Muscle layer of colon (tissue), 2 donors: ENCODE results near the gene DISC1.

ENCODE experiments used
- H3K27ac ChIP-seq: one replicate; pipeline ENCODE4 v1.7.0; 2013; ENCODE audit warnings: low read depth, mild to moderate bottlenecking, low read length, moderate library complexity
- H3K27me3 ChIP-seq, 2 donors: one replicate each; pipeline ENCODE4 v1.7.0; 2013; ENCODE audit warnings: low read length in 2 of 2, mild to moderate bottlenecking in 2 of 2; ENCODE audit not compliant: insufficient read depth in 2 of 2, control insufficient read depth in 1 of 2
- H3K36me3 ChIP-seq: one replicate; pipeline ENCODE4 v1.7.0; 2013; ENCODE audit warnings: mild to moderate bottlenecking, low read length; ENCODE audit not compliant: insufficient read depth
- H3K4me1 ChIP-seq: one replicate; pipeline ENCODE4 v1.7.0; 2013; ENCODE audit warnings: mild to moderate bottlenecking, low read length; ENCODE audit not compliant: insufficient read depth
- H3K4me3 ChIP-seq, 2 donors: one replicate each; pipeline ENCODE4 v1.7.0; 2013; ENCODE audit warnings: low read length in 2 of 2, low read depth in 1 of 2, mild to moderate bottlenecking in 1 of 2, moderate library complexity in 1 of 2
- H3K9ac ChIP-seq: one replicate; pipeline ENCODE4 v1.7.0; 2013; ENCODE audit warnings: low read length
- H3K9me3 ChIP-seq: one replicate; pipeline ENCODE4 v1.7.0; 2013; ENCODE audit warnings: mild to moderate bottlenecking, low read length
- donor health status: abdominal sarcoma.
- donor health status: Adenocarcinoma of cecum.

DISC1 gene

DNA sequence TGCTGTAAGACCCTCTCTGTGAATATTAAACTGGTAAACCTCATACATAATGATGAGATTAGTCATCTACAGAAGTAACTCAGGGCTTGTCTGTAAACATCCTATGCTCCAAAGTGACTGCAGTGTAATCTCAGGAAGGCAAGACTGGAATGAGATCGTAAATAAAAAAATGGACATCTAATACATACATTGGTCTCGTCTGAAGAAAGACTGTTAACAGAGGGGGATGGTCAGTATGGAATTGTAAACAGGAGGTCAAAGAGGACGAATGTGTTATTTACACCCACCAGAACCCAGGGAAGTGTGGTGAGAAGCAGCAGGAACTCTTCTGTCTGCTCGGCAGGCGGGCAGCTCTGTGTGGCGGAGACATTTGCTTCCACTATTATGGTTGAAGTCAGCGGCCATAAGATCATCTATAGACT is 51.4 kb downstream of the DISC1 start:
- no peak overlapping the region for H3K4me3 ChIP-seq
- no peaks in the 10 kb centered on the region for H3K4me1 ChIP-seq
- no peaks in the 10 kb centered on the region for H3K27me3 ChIP-seq
- H3K36me3 ChIP-seq, result no peaks in the 10 kb centered on the region
- H3K9me3 ChIP-seq, result no peaks in the 10 kb centered on the region
- H3K27ac ChIP-seq, result no peak overlapping the region
- H3K9ac ChIP-seq, result no peak overlapping the region

DNA sequence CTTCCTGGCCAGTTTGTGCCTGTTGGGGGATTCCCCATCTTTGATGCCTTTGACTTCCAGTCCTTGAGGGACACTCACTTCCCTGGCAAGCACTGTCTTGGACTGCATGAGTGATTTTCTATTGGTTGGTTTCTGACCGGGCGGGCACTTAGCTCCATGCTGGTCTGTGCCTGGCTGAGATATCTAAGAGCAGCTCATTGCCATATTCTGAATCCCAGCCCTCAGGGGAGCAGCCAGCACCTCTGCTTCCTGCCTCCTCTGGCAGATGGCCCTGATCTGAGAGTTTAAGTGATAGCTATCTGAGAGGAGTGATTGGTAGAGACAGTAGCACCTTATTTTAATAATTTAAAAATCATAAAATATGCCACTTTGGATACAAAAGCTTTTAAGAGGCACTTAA is 52.5 kb downstream of the DISC1 start:
- Histone ChIP-seq H3K36me3 (no peaks in the 10 kb centered on the region), H3K27me3 (no peaks in the 10 kb centered on the region), H3K9me3 (no peaks in the 10 kb centered on the region), H3K9ac (no peak overlapping the region), H3K4me1 (no peaks in the 10 kb centered on the region), H3K27ac (no peak overlapping the region), H3K4me3 (no peak overlapping the region)

DNA sequence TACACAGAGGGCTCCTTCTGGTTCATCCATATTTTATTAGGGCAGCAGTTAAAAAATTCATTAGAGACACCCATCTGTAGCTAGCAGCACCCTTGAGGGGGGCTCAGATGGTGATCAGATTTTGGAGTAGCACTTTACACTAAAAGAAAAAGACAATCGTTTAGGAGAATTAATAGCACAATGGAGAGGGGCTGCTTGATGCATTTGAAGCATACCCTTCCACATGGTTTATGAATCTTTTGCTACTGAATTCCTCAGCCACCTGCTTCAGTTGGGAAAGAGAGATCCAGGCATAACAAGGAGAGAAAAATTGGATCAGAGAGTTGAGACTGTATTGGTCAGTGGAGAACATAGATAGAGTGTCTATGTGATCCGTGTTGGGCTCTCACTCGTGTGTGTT is 54.4 kb downstream of the DISC1 start:
- H3K4me1 ChIP-seq, result no peaks in the 10 kb centered on the region
- H3K9ac ChIP-seq, result no peak overlapping the region
- H3K9me3 ChIP-seq, result no peaks in the 10 kb centered on the region
- H3K36me3 ChIP-seq, result no peaks in the 10 kb centered on the region
- H3K27ac ChIP-seq, result no peak overlapping the region
- H3K4me3 ChIP-seq, result no peak overlapping the region
- no peaks in the 10 kb centered on the region for H3K27me3 ChIP-seq

DNA sequence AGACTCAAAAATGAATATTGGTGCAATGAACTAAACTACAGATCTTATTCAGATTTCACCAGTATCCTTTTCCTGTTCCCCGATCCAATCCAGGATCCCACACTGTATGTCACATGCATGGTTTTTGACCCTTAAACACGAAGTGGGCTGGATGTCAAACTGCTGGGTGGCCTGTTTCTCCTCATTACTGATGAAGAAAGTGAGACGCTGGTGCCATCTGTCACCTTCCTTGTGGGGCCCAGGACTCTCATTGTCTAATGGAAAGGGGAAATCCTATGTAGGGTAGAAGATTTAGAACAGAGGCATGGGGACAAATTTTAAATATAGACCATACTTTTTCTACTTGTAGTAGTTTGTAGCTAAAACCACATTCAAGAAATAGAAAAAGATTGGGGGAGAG is 56.2 kb downstream of the DISC1 start:
- no peaks in the 10 kb centered on the region for H3K4me1 ChIP-seq
- H3K9me3 ChIP-seq, result no peaks in the 10 kb centered on the region
- no peaks in the 10 kb centered on the region for H3K36me3 ChIP-seq
- H3K27ac ChIP-seq, result no peak overlapping the region
- H3K4me3 ChIP-seq, result no peak overlapping the region
- no peaks in the 10 kb centered on the region for H3K27me3 ChIP-seq
- H3K9ac ChIP-seq, result no peak overlapping the region

DNA sequence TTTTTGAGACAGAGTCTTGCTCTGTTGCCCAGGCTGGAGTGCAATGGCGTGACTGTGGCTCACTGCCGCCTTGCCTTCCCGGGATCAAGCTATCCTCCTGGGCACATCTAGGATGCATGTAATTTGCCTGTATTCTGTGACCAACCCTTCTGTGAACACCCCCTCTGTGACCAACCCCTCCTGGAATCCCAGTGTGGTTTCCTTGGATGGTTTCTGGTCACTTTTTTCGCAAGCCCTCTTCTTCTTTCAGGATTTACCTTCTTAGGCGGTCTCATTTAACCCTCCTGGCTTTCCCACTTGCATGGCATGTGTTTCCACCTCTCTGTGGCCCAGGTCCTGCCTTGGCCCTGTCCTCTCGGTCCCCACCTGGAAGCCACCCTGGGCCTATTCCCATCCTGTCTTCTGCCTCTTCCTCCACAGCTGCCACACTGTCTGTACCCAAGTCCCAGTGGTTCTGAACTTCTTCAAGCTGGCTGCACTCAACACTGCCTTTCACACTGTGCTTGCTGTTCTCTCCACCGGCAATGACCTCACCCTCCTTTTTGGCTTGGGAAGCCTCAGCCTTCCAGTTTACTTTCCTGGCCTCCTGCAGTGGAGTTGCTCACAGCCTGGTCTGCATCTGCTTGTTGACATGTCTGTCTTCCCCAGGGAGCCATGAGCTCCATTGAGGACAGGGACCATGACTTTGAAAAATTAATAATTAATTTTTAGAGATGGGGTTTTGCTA is 57.0 kb downstream of the DISC1 start:
- Histone ChIP-seq H3K9ac (no peak overlapping the region), H3K9me3 (no peaks in the 10 kb centered on the region), H3K36me3 (no peaks in the 10 kb centered on the region), H3K27ac (no peak overlapping the region), H3K27me3 (no peaks in the 10 kb centered on the region), H3K4me1 (no peaks in the 10 kb centered on the region), H3K4me3 (no peak overlapping the region)

DNA sequence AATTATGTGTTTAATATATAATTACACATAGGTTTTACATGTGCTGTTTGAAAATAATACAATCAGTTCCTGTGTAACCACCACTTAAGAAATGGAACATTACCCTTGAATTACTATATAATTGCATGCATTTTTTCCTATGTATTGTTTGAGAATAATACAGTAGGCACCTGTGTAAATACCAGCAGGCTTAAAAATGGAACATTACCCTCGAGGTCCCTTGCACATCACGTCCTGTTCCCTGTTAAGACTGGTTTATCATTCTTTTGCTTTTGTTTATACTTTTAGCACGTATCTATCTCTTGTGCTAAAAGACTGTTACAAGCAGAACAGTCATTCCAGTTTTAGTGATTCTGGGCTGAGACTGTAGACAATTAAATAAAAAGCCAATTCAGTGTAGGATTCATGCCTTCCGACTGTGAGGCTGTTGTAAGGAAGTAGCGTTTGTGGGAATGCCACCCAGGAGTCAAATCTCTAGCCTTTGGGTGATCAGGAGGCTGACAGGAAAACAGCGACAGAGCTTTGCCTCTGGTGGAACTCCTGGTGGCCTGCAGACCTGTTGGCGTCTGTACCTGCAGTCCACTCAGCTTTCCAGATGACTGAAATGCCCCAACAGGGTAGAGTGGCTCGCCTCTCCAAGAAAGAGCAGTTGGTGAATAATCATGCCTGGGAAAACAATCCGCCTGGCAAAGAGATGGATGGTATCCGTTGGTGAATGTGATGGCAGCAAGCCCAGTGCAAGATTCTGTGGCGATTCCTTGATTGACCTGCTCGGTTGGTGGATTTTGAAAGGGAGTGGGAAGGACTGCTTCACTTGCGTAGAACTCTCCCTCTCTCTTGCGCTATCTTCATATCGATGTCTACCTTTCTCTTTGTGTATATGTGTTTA is 58.0 kb downstream of the DISC1 start:
- H3K4me3 ChIP-seq, result no peak overlapping the region
- H3K27ac ChIP-seq, result no peak overlapping the region
- H3K9ac ChIP-seq, result no peak overlapping the region
- H3K36me3 ChIP-seq, result no peaks in the 10 kb centered on the region
- no peaks in the 10 kb centered on the region for H3K27me3 ChIP-seq
- no peaks in the 10 kb centered on the region for H3K4me1 ChIP-seq
- no peaks in the 10 kb centered on the region for H3K9me3 ChIP-seq

DNA sequence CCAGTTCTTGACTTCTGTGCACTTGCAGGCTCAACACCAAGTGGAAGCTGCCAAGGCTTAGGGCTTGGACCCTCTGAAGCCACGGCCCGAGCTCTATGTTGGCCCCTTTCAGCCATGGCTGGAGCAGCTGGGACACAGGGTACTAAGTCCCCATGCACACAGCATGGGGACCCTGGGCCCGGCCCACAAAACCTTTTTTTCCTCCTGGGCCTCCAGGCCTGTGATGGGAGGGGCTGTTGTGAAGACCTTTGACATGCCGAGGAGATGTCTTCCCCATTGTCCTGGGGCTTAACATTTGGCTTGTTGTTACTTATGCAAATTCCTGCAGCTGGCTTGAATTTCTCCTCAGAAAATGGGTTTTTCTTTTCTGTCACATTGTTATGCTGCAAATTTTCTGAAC is 59.8 kb downstream of the DISC1 start:
- H3K4me1 ChIP-seq, result no peaks in the 10 kb centered on the region
- H3K9ac ChIP-seq, result no peak overlapping the region
- H3K36me3 ChIP-seq, result no peaks in the 10 kb centered on the region
- H3K27me3 ChIP-seq, result no peaks in the 10 kb centered on the region
- no peak overlapping the region for H3K27ac ChIP-seq
- no peak overlapping the region for H3K4me3 ChIP-seq
- H3K9me3 ChIP-seq, result no peaks in the 10 kb centered on the region

DNA sequence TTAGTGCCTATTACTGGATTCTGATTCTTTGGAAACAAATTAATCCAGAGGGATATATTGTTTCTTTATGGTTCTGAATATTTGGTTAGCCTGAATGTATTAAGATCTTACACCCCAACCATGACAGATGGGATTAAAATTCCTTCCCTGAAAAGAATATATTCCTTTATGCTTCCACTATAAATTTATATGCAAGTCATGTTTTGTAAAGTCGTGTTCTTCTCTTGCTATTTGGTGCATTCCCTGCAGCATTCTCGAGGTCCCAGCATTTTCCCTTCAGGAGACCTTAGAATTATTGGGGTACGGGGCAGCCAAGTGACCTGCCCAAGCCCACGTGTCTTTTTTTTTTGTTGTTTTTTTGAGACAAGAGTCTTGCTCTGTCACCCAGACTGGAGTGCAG is 62.4 kb downstream of the DISC1 start:
- Histone ChIP-seq H3K9me3 (no peaks in the 10 kb centered on the region), H3K4me3 (no peak overlapping the region), H3K4me1 (no peaks in the 10 kb centered on the region), H3K27me3 (no peaks in the 10 kb centered on the region), H3K9ac (no peak overlapping the region), H3K27ac (no peak overlapping the region), H3K36me3 (no peaks in the 10 kb centered on the region)

DNA sequence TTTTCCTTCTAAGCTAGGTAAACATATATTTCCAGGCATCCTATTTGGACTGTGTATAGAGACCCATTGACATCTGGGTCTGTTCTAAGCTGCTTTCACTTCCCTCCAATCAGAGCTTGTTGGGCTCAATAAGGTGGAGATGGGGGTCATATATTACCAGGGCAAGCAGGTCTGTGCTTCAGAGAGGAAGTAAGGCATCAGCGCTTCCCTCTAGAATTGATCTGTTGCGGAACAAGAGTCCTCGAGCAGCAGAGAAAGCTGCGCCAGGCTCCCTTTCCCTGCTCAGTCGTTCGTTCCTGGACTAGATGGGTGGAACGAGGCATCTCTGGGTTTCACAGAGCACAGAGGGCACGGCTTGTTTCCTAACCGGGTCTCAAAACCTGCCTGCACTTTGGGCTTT is 63.5 kb downstream of the DISC1 start:
- no peak overlapping the region for H3K27ac ChIP-seq
- H3K4me3 ChIP-seq, result no peak overlapping the region
- H3K27me3 ChIP-seq, result no peaks in the 10 kb centered on the region
- no peaks in the 10 kb centered on the region for H3K36me3 ChIP-seq
- H3K9ac ChIP-seq, result no peak overlapping the region
- H3K4me1 ChIP-seq, result no peaks in the 10 kb centered on the region
- H3K9me3 ChIP-seq, result no peaks in the 10 kb centered on the region

DNA sequence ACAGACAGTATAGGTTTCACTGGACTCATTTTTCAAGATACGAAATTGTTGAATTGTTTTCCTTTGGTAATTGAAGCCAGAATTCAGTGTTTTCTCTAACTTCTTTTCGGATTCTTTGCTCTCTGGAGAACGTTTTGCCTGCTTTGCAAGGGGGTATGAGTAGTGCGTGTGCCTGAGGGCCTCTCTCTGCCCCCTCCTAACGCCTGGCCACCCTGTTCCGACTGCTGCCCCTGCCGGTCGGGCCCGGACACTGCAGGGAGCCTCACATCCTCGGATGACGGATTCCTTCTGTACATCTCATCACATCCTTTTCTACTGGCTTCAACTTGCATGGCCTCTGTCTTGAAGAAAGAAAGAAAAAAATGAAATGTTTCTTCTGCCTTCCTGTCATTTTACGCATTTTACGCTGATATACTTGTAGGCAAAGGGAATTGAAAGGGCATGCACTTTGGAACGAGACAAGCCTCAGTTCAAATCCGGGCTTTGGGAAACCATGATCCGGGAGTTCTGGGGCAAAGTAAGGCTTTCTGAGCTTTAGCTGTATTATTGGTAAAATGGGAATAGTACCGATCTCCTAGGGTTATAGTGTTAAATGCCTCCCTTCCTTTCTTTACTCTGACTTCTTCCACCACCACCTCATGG is 65.1 kb downstream of the DISC1 start:
- no peak overlapping the region for H3K27ac ChIP-seq
- H3K4me3 ChIP-seq, result no peak overlapping the region
- H3K27me3 ChIP-seq, result no peaks in the 10 kb centered on the region
- no peaks in the 10 kb centered on the region for H3K9me3 ChIP-seq
- no peak overlapping the region for H3K9ac ChIP-seq
- H3K36me3 ChIP-seq, result no peaks in the 10 kb centered on the region
- no peaks in the 10 kb centered on the region for H3K4me1 ChIP-seq

DNA sequence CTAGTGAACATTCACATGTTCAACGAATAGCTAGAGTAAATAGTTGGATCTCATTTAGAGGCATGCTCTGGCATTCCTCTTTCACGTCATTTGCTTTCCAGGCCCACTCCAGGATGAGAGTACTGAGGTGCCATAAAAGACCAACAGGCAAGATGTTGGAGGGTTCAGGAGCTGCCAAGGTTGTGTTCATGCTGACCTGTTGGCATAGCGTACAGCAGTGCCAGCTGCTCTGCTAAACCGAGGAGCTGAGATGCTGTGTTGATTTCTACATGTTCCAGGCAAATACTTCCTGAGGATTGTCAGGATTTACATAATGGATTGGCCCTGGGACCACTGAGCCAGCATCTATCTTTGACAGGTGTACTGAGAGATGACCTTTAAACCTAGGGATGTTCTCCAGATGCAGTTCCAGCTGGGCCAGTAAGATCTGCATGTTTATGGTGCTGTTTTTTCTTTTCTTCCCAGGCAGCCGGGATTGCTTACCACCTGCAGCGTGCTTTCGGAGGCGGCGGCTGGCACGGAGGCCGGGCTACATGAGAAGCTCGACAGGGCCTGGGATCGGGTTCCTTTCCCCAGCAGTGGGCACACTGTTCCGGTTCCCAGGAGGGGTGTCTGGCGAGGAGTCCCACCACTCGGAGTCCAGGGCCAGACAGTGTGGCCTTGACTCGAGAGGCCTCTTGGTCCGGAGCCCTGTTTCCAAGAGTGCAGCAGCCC is 66.9 kb downstream of the DISC1 start:
- no peak overlapping the region for H3K9ac ChIP-seq
- no peaks in the 10 kb centered on the region for H3K27me3 ChIP-seq
- H3K4me3 ChIP-seq, result no peak overlapping the region

More for the DNA sequence above, 66.9 kb downstream of the DISC1 start:
- Histone ChIP-seq H3K4me1 (no peaks in the 10 kb centered on the region), H3K9me3 (no peaks in the 10 kb centered on the region), H3K36me3 (no peaks in the 10 kb centered on the region), H3K27ac (no peak overlapping the region)
